NCI-H82 treated with DMSO at 0.1 percent for 48 hours (cell line): Measurements from ENCODE around the gene SRC.

Experiments
- DNase-seq: peaks from one replicate; lab custom pipeline; 2025; ENCODE audit not compliant: unreplicated experiment; lab: John Stamatoyannopoulos, UW

Gene SRC

DNA sequence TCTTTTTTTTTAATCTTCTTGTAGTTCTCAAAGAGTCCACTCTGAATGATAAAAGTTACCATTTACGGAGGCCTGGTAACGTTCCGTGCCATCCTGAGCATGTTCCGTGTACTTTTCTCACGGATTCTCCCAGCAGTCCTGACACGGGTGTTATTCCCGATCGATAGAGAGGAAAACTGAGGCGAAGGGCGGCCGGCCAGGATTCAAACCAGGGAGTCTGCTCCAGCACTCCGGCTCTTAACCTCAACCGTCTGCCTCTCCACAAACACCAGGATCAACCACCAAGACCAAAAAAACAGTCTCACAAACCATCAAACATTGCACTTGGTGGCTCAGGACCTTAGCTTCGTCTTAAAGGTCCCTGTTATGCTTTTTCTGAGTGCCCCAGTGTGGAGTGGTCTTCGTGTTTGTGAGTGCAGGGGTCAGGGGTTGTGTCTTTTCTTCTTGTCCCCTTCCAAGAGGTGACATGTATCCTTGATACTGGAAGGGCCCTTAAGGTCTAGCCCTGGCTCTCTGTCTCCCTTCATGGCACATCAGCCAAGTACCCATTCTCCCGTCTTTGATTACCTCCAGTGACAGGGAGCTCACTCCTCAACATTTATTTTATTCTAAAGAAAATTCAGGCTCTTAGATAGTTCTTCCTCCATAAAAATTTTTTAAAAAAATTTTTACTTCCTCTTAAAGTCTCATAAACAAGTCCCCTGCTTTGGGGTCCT is 35.1 kb downstream of the SRC start:
- DNase-seq = no peak

DNA sequence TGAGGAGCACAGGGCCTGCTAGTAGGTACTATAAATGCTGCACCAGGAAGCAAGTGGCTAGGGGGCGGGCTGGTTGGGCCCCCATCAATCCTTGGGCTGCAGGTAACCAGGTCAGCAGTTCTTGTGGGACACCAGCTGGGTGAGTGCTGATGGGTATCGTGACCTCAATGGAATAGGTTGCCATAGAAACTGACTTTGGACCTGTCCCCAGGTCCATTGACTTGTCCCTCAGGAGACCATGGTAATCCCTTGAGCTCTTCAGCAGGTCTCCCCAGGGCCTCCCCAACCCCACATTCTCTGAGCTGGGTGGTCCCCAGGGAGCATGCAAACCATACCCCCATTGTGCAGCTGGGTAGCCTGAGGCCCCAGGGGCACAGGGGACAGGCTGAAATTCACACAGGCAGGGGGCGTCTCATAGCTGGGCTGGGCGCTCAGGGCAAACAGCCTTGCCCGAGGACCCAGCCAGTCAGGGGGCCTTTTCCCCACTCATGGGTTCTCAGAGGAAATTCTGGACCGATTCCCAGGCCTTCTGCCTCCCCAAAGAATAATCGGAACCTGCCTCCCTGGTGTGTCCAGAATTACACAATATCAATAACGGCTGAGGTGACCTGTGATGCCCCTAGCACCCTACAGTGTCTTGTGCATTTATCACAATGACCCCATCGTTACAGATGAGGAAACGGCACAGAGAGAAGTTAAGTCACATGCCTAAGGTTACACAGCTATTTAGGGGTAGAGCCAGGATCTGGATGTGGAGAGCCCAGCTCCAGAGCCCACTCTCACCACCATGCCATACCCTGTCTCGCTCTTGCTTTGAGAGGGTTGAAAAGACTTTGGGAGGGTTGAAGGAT is 35.9 kb downstream of the SRC start:
- no peak for DNase-seq

DNA sequence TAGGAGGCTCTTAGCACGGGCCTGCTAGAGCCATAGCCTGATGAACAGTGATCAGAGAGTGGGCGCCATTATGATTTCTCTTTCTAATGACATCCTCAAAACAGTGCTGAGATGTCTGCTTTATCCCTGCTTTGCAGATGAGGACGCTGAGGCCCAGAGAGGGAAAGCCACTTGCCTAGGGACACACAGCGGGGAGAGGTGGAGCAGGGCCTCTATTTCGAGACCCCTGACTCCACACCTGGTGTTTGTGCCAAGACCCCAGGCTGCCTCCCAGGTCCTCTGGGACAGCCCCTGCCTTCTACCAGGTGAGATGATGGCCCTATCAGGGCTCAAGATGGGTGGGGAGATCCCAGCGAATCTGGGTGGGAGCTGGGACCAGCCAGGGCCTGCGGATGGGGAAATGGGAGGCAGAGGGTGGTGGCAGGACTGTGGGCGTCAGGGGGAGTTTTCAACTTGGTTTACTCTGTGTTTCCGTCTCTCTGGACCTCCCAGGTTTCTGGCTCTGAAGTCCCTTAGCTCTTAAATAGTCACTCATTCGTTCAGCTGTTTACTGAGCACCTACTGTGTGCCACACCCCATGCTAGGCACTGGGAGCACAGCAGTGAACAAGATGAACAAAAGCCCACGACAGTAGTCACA is 36.7 kb downstream of the SRC start:
- DNase-seq = no peak

DNA sequence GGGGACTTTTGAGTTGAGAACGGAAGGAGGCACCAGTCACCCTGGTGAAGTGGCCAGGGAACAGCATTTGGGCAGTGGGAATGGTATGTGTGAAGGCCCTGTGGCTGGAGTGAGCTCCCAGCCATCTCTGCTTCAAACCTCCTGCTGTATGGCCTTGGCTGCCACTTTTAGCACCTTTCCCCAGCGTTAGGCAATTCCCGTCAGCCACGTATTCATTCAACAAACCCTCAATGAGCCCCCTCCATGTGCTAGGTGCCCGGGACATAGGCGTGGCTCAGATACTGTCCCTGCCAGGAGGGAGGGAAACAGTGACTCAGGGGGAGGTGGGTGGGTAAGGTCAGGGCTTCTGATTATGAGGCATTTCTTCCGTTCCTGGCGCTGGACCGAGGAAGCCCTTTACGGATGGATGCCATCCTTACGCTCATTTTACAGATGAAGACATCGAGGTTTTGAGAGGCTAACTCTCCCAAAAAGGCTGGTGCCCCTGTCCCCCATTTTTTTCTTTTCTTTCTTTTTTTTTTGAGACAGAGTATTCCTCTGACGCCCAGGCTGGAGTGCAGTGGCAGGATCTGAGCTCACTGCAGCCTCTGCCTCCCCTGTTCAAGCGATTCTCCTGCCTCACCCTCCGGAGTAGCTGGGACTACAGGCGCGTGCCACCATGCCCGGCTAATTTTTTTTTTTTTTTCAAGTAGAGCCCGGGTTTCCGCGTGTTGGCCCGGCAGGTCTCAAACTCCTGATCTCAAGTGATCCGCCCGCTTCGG is 37.5 kb downstream of the SRC start:
- no peak for DNase-seq

DNA sequence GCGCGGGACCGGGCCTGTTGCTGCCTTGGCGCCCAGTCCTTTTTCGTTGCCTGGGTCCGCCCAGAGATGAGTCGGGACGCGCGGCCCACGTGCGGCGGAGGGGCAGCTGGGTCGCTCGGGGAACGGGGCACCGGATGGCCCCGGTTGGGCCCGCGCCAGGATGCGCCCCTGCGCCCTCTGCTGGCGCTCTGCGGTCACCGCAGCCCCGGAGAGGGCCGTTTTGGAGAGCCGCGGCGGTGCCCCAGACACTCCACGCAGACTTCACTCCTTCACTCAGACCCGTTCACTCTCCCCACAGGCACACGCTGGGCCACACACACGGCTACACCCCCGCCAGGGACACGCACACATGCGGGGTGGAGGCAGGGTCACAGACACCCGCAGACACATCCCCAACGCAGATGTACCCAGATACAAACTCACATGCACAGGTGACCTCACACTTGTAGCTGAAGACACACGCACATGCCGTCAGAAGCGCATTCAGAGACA is 38.8 kb downstream of the SRC start:
- DNase-seq = peak; percentile 11

DNA sequence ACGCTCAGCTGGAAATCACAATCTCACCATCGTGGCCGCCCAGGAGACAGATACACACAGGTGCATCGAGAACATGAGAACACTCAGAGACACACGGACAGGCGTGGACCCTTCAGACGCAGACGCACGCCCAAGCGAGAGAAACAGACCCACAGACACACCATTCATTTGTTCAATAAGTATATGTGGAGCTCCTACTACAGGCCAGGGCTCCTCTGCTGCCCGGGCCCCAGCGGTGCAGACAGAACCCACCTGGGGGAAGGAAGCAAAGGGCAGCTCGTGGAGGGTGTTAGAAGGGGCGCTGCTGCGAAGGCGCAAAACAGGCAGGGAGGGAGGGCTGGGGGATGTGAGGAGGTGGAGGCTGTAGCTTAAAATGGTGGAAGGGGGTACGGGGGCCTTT is 39.2 kb downstream of the SRC start:
- no peak for DNase-seq

DNA sequence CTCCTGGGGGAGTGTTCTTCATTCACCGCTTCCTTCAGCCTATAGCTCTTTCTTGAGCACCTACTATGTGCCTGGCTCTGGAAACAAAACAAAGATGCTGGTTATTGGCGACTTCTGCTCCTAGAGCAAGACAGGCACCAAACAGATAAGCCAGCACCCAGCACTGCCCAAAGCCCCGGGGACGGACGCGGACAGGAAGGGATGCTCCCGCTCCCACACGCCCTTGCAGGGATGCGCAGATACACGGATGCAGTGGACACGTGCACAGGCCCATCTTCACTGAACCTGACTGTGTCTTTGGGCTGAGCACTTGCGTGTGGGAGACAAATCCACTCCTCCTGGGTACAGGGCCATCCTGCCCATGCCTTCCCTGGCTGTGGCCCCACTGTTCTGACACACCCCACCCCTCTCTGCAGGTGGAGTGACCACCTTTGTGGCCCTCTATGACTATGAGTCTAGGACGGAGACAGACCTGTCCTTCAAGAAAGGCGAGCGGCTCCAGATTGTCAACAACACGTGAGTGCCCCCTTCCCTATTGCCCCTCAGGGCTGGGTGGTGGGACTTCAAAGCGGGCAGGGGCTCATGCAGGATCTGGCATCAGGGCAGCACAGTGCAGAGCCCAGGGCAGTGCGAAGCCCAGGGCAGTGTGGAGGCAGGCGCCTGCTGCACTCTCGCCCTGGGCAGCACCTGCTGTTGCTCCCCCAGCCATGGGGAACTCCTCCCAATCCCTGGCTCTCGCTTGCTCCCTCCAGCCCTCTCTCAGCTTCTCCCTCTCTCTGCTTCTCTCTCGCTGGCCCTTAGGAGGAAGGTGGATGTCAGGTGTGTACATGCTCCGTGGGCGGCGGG is 39.9 kb downstream of the SRC start:
- DNase-seq = no peak

DNA sequence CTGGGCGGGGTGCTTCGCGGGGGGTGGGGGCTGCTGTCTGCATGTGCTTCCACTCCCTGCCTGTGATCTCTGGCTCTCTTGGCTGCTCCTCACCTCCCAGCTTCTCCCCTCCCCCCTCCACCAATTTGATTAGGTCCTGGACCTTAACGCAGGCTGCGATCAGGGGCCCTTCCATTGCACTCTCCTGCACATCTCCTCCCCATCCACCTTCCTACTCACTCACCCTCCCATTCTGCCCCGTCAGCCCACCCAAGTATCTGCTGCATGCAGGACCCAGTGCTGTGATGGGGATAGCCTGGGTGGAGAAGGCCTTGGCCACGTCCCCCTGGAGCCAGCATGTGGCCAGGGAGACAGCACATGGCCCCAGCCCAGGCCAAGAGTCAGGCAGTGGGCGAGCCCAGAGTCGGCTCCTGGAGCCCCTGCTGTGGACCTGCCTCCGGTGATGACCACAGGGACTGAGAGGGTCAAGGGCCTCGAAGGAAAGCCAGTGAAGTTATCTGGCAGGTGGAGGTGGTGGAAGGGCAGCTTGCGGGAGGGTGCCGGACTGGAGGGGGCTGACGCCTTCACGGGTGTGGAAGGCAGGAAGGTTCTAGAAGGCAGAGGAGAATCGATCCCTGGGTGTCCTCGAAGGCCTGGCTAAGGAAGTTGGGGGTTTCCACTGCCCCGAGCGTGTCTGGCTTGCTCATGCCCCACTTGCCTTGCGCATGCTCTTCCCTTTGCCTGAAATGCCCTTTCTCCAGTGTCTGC is 40.7 kb downstream of the SRC start:
- DNase-seq = no peak

DNA sequence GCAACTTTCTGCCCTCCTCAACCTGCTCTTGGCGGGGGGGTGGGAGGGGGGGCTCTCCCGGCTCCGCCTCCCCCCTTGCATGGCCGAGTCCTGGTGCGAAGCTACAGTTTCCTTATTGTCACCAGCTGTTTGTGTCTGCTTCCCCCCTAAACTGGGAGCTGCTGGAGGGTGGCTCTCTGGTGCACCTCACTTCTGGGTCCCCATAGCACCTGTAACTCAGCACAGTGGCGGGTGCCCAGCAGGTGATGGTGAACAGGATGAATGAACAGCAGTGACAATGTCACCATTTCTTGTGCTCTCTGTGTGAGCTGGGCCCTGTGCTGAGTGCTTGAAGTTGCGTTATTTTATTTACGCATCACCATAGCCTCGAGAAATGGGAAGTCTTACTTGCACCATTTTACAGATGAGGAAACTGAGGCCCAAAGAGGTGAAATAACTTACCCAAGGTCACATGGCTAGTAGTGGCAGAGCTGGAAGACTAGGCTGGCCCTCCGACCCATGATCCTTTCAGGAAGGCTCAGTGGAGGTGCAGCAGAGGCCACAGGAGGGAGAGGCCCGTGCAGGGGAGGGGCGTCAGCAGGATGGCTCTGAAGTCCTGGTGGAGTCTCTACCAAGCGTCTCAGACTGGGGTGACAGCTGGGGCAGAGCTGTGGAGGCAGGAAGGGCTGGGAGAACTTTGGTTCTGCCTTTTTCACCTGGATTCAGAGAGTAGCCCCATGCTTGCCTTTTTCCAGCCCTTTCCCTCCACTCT is 41.8 kb downstream of the SRC start:
- DNase-seq = no peak

DNA sequence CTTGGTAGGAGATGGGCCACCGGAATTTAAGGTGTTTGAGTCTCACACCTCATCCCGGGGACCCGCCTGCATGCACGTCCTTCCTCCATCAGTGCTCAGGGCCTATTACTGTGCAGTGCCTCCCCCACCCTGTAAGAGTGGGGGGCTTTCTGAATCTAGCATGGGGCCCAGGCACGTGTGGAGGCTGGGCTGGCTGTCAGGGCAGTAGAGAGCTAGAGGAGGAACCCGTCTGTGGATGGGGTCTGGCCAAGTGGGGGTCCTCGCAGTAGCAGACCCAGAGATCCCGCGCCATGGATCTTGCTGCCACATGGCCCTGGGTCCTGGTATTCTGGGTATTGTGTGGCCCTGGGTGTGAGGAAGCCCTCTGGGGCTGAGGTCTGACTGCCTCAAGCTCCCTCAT is 42.9 kb downstream of the SRC start:
- DNase-seq = no peak

DNA sequence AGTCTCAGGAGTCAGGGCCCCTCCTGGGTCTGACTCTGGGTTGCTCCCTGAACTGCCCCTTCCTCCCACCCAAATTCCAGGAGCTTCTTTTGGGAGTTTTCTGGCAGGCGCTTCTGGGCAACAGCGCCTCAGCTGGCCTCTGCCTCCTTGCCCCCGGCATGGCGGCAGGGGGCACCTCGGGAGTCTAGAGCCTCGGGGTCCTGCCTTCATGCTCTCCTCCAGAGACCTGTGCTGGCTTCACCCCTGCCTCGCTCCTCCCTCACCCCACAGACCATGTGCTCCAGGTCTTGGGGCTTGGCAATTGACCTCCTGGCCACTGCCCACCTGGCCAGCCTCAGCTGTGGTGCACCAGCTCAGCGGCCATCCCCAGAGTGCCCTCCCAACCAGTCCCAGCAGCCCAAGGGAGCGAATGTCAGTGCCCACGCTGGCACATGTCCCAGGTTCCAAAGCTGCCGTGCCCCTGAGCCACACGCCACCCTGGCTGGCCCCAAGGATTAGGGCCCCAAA is 43.4 kb downstream of the SRC start:
- DNase-seq = no peak

DNA sequence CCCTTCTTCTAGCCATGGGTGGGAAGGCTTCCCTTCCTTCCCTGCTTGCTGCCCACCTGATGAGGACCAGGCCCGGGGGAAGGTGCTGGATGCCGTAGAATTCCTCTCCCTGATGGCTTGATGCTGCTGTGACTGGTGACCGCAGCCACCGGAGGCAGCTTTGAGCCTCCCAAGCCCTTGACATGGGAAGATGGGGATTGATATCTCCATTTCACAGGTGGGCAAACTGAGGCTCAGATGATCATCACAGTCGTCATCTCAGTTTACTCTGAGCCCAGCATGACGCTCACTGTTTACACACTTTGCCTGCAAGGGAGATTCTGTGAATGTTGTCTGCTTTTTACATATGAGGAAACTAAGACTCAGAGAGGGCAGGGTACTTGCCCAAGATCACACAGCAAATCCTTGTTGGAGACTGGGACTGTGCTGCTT is 43.9 kb downstream of the SRC start:
- DNase-seq = no peak

DNA sequence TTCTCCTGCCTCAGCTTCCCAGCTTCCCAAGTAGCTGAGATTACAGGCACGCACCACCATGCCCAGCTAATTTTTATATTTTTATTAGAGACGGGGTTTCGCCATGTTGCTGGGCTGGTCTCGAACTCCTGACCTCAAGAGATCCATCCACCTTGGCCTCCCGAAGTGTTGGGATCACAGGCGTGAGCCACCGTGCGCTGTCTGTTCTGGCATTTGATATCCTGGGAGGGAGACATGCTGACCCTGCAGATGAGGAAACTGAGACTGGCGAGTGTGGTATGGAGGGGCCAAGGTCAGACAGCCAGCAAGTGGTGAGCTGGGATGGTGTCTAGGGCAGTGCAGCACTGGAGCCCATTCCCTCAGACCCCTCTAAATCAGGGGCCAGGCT is 44.6 kb downstream of the SRC start:
- DNase-seq = no peak

DNA sequence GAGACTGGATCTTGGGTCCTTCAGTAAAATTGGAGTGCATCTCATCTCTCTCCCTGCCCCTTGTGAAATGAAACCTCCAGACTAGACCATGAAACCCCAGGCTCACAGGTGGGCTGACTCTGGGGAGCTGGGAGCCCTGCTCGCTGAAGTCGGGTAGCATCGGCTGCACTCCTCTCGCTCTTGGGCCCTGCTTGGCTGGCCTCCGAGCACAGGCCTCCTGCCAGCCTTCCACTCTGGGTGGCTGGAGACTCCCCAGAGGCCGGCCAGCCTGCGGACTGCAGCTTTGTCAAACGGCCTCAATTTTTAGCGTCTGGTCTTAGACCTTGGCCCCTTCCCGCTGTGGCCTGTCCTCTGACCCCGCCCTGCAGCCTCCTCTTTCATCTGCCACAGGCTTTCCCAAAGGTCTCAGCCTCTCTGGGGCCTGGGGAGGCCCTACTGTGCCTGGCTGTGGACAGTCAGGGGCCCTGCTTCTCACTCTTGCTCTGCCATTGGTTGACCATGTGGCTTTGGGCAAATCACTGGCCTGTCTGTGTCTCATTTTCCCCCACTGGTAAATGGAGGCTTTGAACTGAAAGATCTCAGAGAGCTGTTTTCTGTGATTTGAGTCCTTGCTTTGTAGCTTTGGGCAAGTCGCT is 45.1 kb downstream of the SRC start:
- DNase-seq = no peak

DNA sequence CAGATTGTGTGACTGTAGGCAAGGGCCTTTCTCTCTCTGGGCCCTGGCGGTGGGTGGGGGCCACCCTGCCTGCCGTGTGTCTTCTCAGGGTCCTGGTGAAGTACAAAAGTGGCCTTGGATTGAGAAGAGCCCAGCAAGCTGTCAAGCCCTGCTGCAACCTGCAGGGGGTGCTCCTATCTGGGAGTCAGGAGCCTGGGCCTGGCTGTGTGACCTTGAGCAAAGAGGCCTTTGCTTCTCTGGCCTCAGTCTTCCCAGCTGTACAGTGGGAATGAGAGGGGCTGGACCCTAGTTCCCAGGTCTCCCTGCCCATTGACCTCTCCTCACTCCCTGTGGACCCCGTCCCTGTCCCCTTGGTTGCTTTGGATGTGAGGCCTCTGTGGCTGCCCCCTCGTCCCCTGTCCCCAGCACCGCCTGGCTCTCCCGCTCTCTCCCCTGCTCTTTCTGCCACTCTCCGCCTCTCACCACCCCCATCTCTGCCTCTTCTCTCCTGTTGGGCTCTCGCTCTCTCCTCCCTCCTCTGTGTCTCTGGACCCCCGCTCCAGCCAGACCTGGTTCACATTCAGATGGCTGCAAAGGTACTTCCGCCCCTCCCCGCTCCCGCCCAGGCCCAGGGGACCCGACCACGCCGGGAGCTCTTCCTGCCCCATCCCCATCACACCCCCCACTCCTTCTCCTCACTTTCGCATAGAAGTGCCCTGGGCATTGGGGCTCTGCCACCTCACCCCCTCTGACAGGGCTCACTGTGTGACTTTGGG is 46.7 kb downstream of the SRC start:
- DNase-seq = no peak

DNA sequence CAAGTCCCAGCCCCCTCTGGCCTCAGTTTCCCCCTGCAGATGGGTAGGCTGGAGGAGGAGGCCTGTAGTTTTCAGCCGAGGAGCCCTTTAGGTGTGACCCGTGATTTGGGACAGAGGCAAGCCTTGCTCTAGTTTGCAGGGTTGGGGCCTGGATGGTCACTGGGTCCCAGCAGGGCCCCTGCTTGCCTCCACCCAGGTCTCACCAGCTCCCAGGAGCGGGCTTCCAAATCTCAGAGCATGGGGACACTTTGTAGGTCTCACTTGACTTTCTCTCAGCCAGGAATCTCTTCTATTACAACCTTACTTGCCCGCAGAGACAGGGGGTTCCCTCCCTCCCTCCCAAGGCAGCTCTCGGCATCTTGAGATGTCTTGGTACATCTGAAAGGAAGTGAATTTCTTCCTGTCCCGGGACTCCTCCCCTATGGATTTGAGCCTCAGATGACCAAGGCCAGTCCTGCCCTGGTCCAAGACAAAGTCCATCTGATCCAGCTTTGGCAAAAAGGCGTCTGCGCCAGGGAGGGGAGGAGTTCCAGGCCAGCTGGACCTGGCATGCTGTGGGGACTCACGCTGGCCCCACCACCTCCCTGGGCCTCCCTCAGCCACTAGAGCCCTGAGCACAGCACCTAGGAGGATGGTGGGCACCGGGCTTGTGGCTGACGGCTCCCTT is 47.4 kb downstream of the SRC start:
- no peak for DNase-seq
